GM13977 (cell line): Measurements from ENCODE around the gene ILRUN.
"Not testable (repeated sequence)": the region's sequence is repeated elsewhere in the genome, so short reads cannot be mapped to it uniquely, and the experiment has no call there.

Experiments
- DNase-seq: peaks from one replicate; pipeline ENCODE4 v3.0.0; 2012; ENCODE audit warnings: low spot score
- CTCF ChIP-seq: IDR thresholded peaks from 2 replicates; pipeline ENCODE4 v1.5.1; 2012; ENCODE audit warnings: mild to moderate bottlenecking, control low read depth; ENCODE audit not compliant: insufficient read depth; ENCODE audit errors: extremely low read depth, missing control alignments
- in situ Hi-C: fragments of 300-500 bp; cut with MboI; formaldehyde crosslinking; loops from one replicate; pipeline ENCODE4 v1.12.0; 2022; ENCODE audit warnings: low sequenced_read_pairs, low pct_unique_long_range_greater_than_20kb, mixed read lengths, inconsistent platforms; ENCODE audit not compliant: unreplicated experiment

Gene ILRUN

GRCh38 chr6:34657307-34657978, 39.1 kb downstream of the ILRUN start:
- no peak for TF ChIP-seq CTCF
- DNase-seq = no peak
- in situ Hi-C loops = no loop called here

GRCh38 chr6:34657037-34657306, 39.6 kb downstream of the ILRUN start:
- TF ChIP-seq CTCF = no peak
- no peak for DNase-seq
- in situ Hi-C loops = no loop called here

- peak; percentile 71 for DNase-seq
- in situ Hi-C loops = no loop called here
- TF ChIP-seq CTCF = no peak
Observed at GRCh38 chr6:34656378-34657036, 40.1 kb downstream of the ILRUN start.

- DNase-seq, in situ Hi-C loops: not testable (repeated sequence)
Observed at GRCh38 chr6:34655876-34656377, 40.6 kb downstream of the ILRUN start.

GRCh38 chr6:34654061-34654710, 42.4 kb downstream of the ILRUN start:
- in situ Hi-C loops = no loop called here
- no peak for DNase-seq
- TF ChIP-seq CTCF = no peak

- DNase-seq = no peak
- in situ Hi-C loops = no loop called here
- TF ChIP-seq CTCF = no peak
Observed at GRCh38 chr6:34652263-34652662, 44.3 kb downstream of the ILRUN start.

GRCh38 chr6:34650823-34651222, 45.7 kb downstream of the ILRUN start:
- no peak for DNase-seq
- in situ Hi-C loops = no loop called here
- TF ChIP-seq CTCF = no peak

- DNase-seq, in situ Hi-C loops: not testable (repeated sequence)
Observed at GRCh38 chr6:34650232-34650631, 46.3 kb downstream of the ILRUN start.
